DOHH2 (cell line): ENCODE results near the gene AQP5.

Experiments
- H3F3A ChIP-seq: fragments of 200-600 bp; sonication (generic), shearing (Covaris generic); 2 replicates; pipeline ENCODE4 v1.6.0; 2016; ENCODE audit warnings: antibody characterized with exemption, mild to moderate bottlenecking; ENCODE audit not compliant: control insufficient read depth, insufficient read depth
- H3K27ac ChIP-seq: fragments of 200-600 bp; sonication (generic); 2 replicates; pipeline ENCODE4 v1.5.1; 2014; ENCODE audit warnings: low read depth, mild to moderate bottlenecking, low read length, moderate library complexity
- H3K27me3 ChIP-seq: fragments of 200-600 bp; sonication (generic); 2 replicates; pipeline ENCODE4 v1.6.1; 2014; ENCODE audit warnings: mild to moderate bottlenecking, low read length, mixed read lengths; ENCODE audit not compliant: control insufficient read depth
- H3K36me3 ChIP-seq: fragments of 200-600 bp; sonication (generic); 2 replicates; pipeline ENCODE4 v1.6.1; 2014; ENCODE audit warnings: mild to moderate bottlenecking, low read length, moderate library complexity, mixed read lengths; ENCODE audit not compliant: control insufficient read depth
- H3K4me1 ChIP-seq: fragments of 200-600 bp; sonication (generic); 2 replicates; pipeline ENCODE4 v1.6.1; 2014; ENCODE audit warnings: mild to moderate bottlenecking, low read length, mixed read lengths; ENCODE audit not compliant: control insufficient read depth
- H3K4me2 ChIP-seq: fragments of 200-600 bp; sonication (generic); 2 replicates; pipeline ENCODE4 v1.6.0; 2014; ENCODE audit warnings: mild to moderate bottlenecking, low read length, moderate library complexity
- H3K4me3 ChIP-seq: fragments of 200-600 bp; sonication (generic); 2 replicates; pipeline ENCODE4 v1.5.1; 2014; ENCODE audit warnings: mild to moderate bottlenecking, low read length, mixed read lengths
- H3K79me2 ChIP-seq: fragments of 200-600 bp; sonication (generic); 2 replicates; pipeline ENCODE4 v1.6.1; 2014; ENCODE audit warnings: mild to moderate bottlenecking, low read length, mixed read lengths; ENCODE audit not compliant: control insufficient read depth
- H3K9me2 ChIP-seq: fragments of 200-600 bp; sonication (generic); replicated peaks from 2 replicates; pipeline ENCODE4 v1.6.1; 2014; ENCODE audit warnings: mild to moderate bottlenecking, low read length, mixed read lengths; ENCODE audit not compliant: control insufficient read depth
- H3K9me3 ChIP-seq: fragments of 200-600 bp; sonication (generic); 2 replicates; pipeline ENCODE4 v1.6.1; 2014; ENCODE audit warnings: antibody characterized with exemption, low read length, mixed read lengths; ENCODE audit not compliant: control insufficient read depth, insufficient read depth
- H4K20me1 ChIP-seq: fragments of 200-600 bp; sonication (generic); 2 replicates; pipeline ENCODE4 v1.6.0; 2014; ENCODE audit warnings: low read depth, mild to moderate bottlenecking, antibody characterized with exemption, low read length, moderate library complexity; ENCODE audit not compliant: control insufficient read depth, insufficient read depth
- EZH2phosphoT487 ChIP-seq: fragments of 200-600 bp; sonication (generic); IDR thresholded peaks from 2 replicates; pipeline ENCODE4 v1.6.1; 2017; ENCODE audit warnings: borderline replicate concordance, mild to moderate bottlenecking, antibody characterized with exemption, low read length, moderate library complexity, mixed read lengths
- TF ChIP-seq, protein P1 (sequence below): fragments of 200-600 bp; sonication (generic); IDR thresholded peaks from one replicate; pipeline ENCODE4 v1.5.1; 2014; ENCODE audit warnings: antibody characterized with exemption, mild to moderate bottlenecking, low read depth, low read length; ENCODE audit not compliant: poor library complexity, severe bottlenecking

The AQP5 gene

DNA sequence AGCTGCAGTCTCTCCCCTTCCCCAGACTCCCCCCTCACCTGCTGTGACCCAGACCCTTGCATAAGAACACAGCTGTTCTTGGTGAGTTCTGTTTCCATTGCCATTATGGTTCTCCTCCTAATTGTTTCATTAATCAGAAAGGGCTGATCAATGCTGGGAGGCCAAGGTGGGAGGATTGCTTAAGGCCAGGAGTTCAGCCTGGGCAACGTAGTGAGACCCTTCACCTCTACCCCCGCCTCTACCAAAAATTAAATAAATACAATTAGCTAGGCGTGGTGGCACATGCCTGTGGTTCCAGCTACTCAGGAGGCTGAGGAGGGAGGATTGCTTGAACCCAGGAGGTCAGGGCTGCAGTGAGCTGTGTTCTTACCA, 40.8 kb upstream of the AQP5 start:
- H3K27ac ChIP-seq = no peak overlapping the region
- no peaks in the 10 kb centered on the region for H3K36me3 ChIP-seq
- no peaks in the 10 kb centered on the region for H3K4me1 ChIP-seq
- no peaks in the 10 kb centered on the region for H4K20me1 ChIP-seq
- no peaks in the 10 kb centered on the region for H3K9me3 ChIP-seq
- no peaks in the 10 kb centered on the region for H3K9me2 ChIP-seq
- TF ChIP-seq EZH2phosphoT487 = no peak
- TF ChIP-seq, protein P1, sequence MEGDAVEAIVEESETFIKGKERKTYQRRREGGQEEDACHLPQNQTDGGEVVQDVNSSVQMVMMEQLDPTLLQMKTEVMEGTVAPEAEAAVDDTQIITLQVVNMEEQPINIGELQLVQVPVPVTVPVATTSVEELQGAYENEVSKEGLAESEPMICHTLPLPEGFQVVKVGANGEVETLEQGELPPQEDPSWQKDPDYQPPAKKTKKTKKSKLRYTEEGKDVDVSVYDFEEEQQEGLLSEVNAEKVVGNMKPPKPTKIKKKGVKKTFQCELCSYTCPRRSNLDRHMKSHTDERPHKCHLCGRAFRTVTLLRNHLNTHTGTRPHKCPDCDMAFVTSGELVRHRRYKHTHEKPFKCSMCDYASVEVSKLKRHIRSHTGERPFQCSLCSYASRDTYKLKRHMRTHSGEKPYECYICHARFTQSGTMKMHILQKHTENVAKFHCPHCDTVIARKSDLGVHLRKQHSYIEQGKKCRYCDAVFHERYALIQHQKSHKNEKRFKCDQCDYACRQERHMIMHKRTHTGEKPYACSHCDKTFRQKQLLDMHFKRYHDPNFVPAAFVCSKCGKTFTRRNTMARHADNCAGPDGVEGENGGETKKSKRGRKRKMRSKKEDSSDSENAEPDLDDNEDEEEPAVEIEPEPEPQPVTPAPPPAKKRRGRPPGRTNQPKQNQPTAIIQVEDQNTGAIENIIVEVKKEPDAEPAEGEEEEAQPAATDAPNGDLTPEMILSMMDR = no peak
- H3K4me2 ChIP-seq = no peak overlapping the region
- no peak overlapping the region for H3K4me3 ChIP-seq
- H3K79me2 ChIP-seq = no peaks in the 10 kb centered on the region
- no peaks in the 10 kb centered on the region for H3F3A ChIP-seq
- peaks cover 16% of the 10 kb centered on the region for H3K27me3 ChIP-seq

DNA sequence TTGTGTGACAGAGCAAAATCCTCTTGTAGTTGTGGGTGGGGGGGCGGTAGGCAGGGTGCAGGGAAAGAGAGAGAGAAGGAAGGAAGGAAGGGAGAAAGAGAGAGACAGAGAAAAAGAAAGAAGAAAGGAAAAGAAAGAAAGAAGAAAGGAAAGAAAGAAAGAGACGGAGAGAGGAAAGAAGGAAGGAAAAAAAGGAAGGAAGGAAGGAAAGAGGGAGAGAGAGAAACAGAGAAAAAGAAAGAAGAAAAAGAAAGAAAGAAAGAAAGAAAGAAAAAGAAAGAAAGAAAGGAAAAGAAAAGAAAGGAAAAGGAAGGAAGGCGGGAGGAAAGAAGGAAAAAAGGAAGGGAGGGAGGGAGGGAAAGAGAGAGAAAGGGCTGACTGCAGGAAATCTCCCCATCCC, 40.4 kb upstream of the AQP5 start:
- H3K79me2 ChIP-seq = no peaks in the 10 kb centered on the region
- H3K36me3 ChIP-seq = no peaks in the 10 kb centered on the region
- TF ChIP-seq, protein P1 = no peak
- TF ChIP-seq EZH2phosphoT487 = no peak
- H4K20me1 ChIP-seq = no peaks in the 10 kb centered on the region
- no peaks in the 10 kb centered on the region for H3K9me3 ChIP-seq
- no peak overlapping the region for H3K4me2 ChIP-seq
- no peaks in the 10 kb centered on the region for H3K4me1 ChIP-seq
- no peak overlapping the region for H3K4me3 ChIP-seq
- no peak overlapping the region for H3K27ac ChIP-seq
- H3K9me2 ChIP-seq = no peaks in the 10 kb centered on the region
- peaks cover 16% of the 10 kb centered on the region for H3K27me3 ChIP-seq
- H3F3A ChIP-seq = no peaks in the 10 kb centered on the region

DNA sequence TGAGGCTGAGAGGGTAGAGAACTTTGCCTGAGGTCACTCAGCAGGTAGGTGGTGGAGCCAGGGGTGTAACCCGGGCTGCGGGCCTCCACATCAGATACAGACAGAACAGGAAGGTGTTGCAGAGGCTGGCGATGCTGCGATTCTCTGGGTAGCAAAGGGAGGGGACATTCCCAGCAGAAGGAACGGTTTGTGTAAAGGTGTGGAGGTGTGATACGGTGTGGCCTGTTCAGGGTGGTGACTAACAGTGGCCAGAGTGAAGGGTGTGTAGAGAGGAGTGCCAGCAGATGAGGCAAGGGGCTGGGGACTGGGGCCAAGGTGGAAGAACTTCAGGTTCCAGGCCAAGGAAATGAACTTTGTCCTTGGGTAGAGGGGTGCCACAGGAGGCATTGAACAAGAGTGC, 39.7 kb upstream of the AQP5 start:
- no peaks in the 10 kb centered on the region for H3K9me3 ChIP-seq
- no peaks in the 10 kb centered on the region for H4K20me1 ChIP-seq
- no peaks in the 10 kb centered on the region for H3K79me2 ChIP-seq
- H3K4me2 ChIP-seq = no peak overlapping the region
- H3K9me2 ChIP-seq = no peaks in the 10 kb centered on the region
- H3K36me3 ChIP-seq = no peaks in the 10 kb centered on the region
- TF ChIP-seq, protein P1 = no peak
- no peak overlapping the region for H3K4me3 ChIP-seq
- no peak overlapping the region for H3K27ac ChIP-seq
- no peaks in the 10 kb centered on the region for H3F3A ChIP-seq
- peaks cover 16% of the 10 kb centered on the region for H3K27me3 ChIP-seq
- H3K4me1 ChIP-seq = no peaks in the 10 kb centered on the region
